HepG2 (cell line): ENCODE results near the gene UBXN2A. TPM values are rescaled to one million over a fixed set of nuclear protein-coding genes. Genes with fewer than 3 reads are reported as not detected.

ENCODE experiments used
- ATAC-seq: fragments of 200-7000 bp; cut with Tn5 transposase; 3 replicates; pipeline ENCODE4 v1.9.1; 2020; ENCODE audit warnings: mild to moderate bottlenecking, moderate library complexity
- BruUV-seq: library from RNA; stranded (reverse); fragments of 400-500 nt; replicated peaks from 2 replicates; lab custom pipeline; 2021; lab: Mats Ljungman, UMichigan
- CTCF ChIA-PET: fragments of 300-600 bp; formaldehyde crosslinking; extraction: SDS; loops from one replicate; lab custom pipeline; 2021; ENCODE audit warnings: low total read pairs, inconsistent platforms, low intra/inter-chr PET ratio; lab: Yijun Ruan, JAX
- POLR2A ChIA-PET: fragments of 350-600 bp; sonication (Branson Sonifier 250); formaldehyde crosslinking; loops from one replicate; lab custom pipeline; 2020; ENCODE audit warnings: antibody characterized with exemption, inconsistent platforms; lab: Yijun Ruan, JAX
- DNase-seq: peaks from one replicate; pipeline ENCODE4 v3.0.0-alpha.2; 2015; ENCODE audit warnings: low spot score
- FAIRE-seq: peaks from 3 replicates; lab custom pipeline; 2011; peaks lifted over from hg19 to GRCh38; lab: Jason Lieb, UNC
- H2AFZ ChIP-seq: one replicate; pipeline ENCODE4 v1.6.1; 2011; ENCODE audit warnings: low read length, inconsistent platforms
- H3K27ac ChIP-seq: fragments of 300-600 bp; 3 replicates; pipeline ENCODE4 v1.8.0; 2011; ENCODE audit warnings: mixed run types, mild to moderate bottlenecking, mixed read lengths, low read length, inconsistent platforms; ENCODE audit not compliant: insufficient read depth; ENCODE audit errors: extremely low read length
- H3K27me3 ChIP-seq, 2 experiments: fragments of 200-600 bp in 1 of 2; 2 replicates in 1 of 2; 3 replicates in 1 of 2; pipeline versions ENCODE4 v1.6.0 to v1.8.0; 2011; ENCODE audit warnings: low read length in 2 of 2, mild to moderate bottlenecking in 2 of 2, moderate library complexity in 2 of 2, inconsistent platforms in 1 of 2; ENCODE audit not compliant: insufficient read depth in 2 of 2, control insufficient read depth in 1 of 2
- H3K36me3 ChIP-seq, 2 experiments: fragments of 200-600 bp in 1 of 2; replicated peaks in 1 of 2; 2 replicates in 1 of 2; 3 replicates in 1 of 2; pipeline versions ENCODE4 v1.5.1 to v1.8.0; 2011; ENCODE audit warnings: low read length in 2 of 2, inconsistent platforms in 1 of 2; ENCODE audit not compliant: insufficient read depth in 2 of 2, control insufficient read depth in 1 of 2
- H3K4me1 ChIP-seq: 2 replicates; pipeline ENCODE4 v1.5.1; 2012; ENCODE audit warnings: low read length, inconsistent platforms; ENCODE audit not compliant: insufficient read depth
- H3K4me2 ChIP-seq: 2 replicates; pipeline ENCODE4 v1.6.0; 2011; ENCODE audit warnings: low read depth, low read length, inconsistent platforms
- H3K4me3 ChIP-seq, 3 experiments: fragments of 200-600 bp in 1 of 3; sonication (generic), shearing (Covaris generic) in 1 of 3; replicated peaks in 1 of 3; 2 replicates each; pipeline ENCODE4 v1.5.1; 2011 to 2016; ENCODE audit warnings: low read length in 3 of 3, inconsistent platforms in 2 of 3, low read depth in 2 of 3, mild to moderate bottlenecking in 2 of 3, control low read depth in 1 of 3, mixed read lengths in 1 of 3; ENCODE audit not compliant: insufficient read depth in 1 of 3
- H3K79me2 ChIP-seq: one replicate; pipeline ENCODE4 v1.6.1; 2011; ENCODE audit warnings: low read length, inconsistent platforms; ENCODE audit not compliant: insufficient read depth
- H3K9ac ChIP-seq: 2 replicates; pipeline ENCODE4 v1.6.0; 2011; ENCODE audit warnings: mild to moderate bottlenecking, low read depth, low read length, inconsistent platforms; ENCODE audit not compliant: insufficient read depth
- H3K9me3 ChIP-seq: 2 replicates; pipeline ENCODE4 v1.5.1; 2012; ENCODE audit warnings: mild to moderate bottlenecking, low read length
- H4K20me1 ChIP-seq: 2 replicates; pipeline ENCODE4 v1.6.0; 2011; ENCODE audit warnings: inconsistent platforms, mild to moderate bottlenecking, low read length, moderate library complexity; ENCODE audit not compliant: insufficient read depth
- FLYWCH1 ChIP-seq: sonication (generic); formaldehyde crosslinking; IDR thresholded peaks from 2 replicates; pipeline ENCODE4 v1.8.1; 2023; ENCODE audit warnings: mild to moderate bottlenecking, missing genetic modification reagents
- KDM2A ChIP-seq: sonication (generic); formaldehyde crosslinking; IDR thresholded peaks from 2 replicates; pipeline ENCODE4 v1.4.0; 2020; ENCODE audit warnings: low read depth, missing genetic modification reagents, borderline replicate concordance
- MED13 ChIP-seq: sonication (generic); formaldehyde crosslinking; IDR thresholded peaks from 2 replicates; pipeline ENCODE4 v1.5.0; 2020; ENCODE audit warnings: missing genetic modification reagents
- MED8 ChIP-seq: sonication (generic); formaldehyde crosslinking; IDR thresholded peaks from 2 replicates; pipeline ENCODE4 v1.8.1; 2023; ENCODE audit warnings: mild to moderate bottlenecking, missing genetic modification reagents; ENCODE audit not compliant: insufficient replicate concordance
- MIER2 ChIP-seq: IDR thresholded peaks from 2 replicates; pipeline ENCODE4 v1.6.1; 2016; ENCODE audit warnings: missing biosample characterization, missing genetic modification reagents
- TCF12 ChIP-seq, 2 experiments: fragments of 450-650 bp in 1 of 2; sonication (generic) in 1 of 2; formaldehyde crosslinking in 1 of 2; IDR thresholded peaks; 2 replicates each; pipeline versions ENCODE4 v1.6.1 to v1.8.0; 2017 to 2022; ENCODE audit warnings: antibody characterized with exemption in 1 of 2, mild to moderate bottlenecking in 1 of 2, missing genetic modification reagents in 1 of 2, moderate library complexity in 1 of 2
- ZNF260 ChIP-seq: sonication (generic); formaldehyde crosslinking; IDR thresholded peaks from 2 replicates; pipeline ENCODE4 v1.4.0; 2020; ENCODE audit warnings: missing genetic modification reagents, low read depth, mild to moderate bottlenecking, borderline replicate concordance
- ZNF441 ChIP-seq: sonication (generic); formaldehyde crosslinking; IDR thresholded peaks from 2 replicates; pipeline ENCODE4 v1.7.0; 2021; ENCODE audit warnings: missing genetic modification reagents, borderline replicate concordance
- ZNF451 ChIP-seq: sonication (generic); formaldehyde crosslinking; IDR thresholded peaks from 2 replicates; pipeline ENCODE4 v1.5.0; 2020; ENCODE audit warnings: mild to moderate bottlenecking, missing genetic modification reagents
- WGBS: methylation state at CpG from one replicate; pipeline ENCODE4 v1.1.6; 2017; ENCODE audit warnings: low lambda C conversion rate; 5-methylcytosine and 5-hydroxymethylcytosine counted together
- in situ Hi-C: cut with HindIII; loops from 2 replicates; pipeline ENCODE4 v1.10.0; 2017; ENCODE audit warnings: low pct_unique_long_range_greater_than_20kb; ENCODE audit not compliant: extremely low pct_ligation_motif_present
- intact Hi-C: fragments of 100-400 bp; cut with micrococcal nuclease; formaldehyde crosslinking; loops from one replicate; pipeline ENCODE4 v1.10.0; 2022; ENCODE audit not compliant: unreplicated experiment
- polyA plus RNA-seq, 8 experiments: library from polyadenylated mRNA; depleted of rRNA in 3 of 8; stranded (reverse) in 7 of 8; unstranded in 1 of 8; fragments of >200 nt; fragmentation: Illumina TruSeq in 4 of 8; extraction: Trizol in 4 of 8; gene quantifications; 2 replicates each; pipeline versions ENCODE4 v1.2.1 to v1.2.3, GENCODE V29; 2011 to 2016; ENCODE audit warnings: low read depth in 4 of 8, missing spikeins in 1 of 8, mixed read lengths in 1 of 8; ENCODE audit not compliant: insufficient read depth in 1 of 8
- total RNA-seq, 5 experiments: library from RNA; depleted of rRNA; stranded (reverse); fragments of >200 nt; fragmentation: Illumina TruSeq; extraction: Trizol; gene quantifications; 2 replicates each; pipeline ENCODE4 v1.2.3, GENCODE V29; 2016; ENCODE audit warnings: low read depth in 1 of 5
- TF ChIP-seq, protein P1 (sequence below): sonication (generic); formaldehyde crosslinking; IDR thresholded peaks from 2 replicates; pipeline ENCODE4 v1.4.0; 2020; ENCODE audit warnings: missing genetic modification reagents

UBXN2A gene
- total and polyA plus RNA-seq, 2 of the 13 experiments (the other 11 are each of a cell fraction or from before 2014, with no cell fraction given) = 8.3 to 20.9 TPM

DNA sequence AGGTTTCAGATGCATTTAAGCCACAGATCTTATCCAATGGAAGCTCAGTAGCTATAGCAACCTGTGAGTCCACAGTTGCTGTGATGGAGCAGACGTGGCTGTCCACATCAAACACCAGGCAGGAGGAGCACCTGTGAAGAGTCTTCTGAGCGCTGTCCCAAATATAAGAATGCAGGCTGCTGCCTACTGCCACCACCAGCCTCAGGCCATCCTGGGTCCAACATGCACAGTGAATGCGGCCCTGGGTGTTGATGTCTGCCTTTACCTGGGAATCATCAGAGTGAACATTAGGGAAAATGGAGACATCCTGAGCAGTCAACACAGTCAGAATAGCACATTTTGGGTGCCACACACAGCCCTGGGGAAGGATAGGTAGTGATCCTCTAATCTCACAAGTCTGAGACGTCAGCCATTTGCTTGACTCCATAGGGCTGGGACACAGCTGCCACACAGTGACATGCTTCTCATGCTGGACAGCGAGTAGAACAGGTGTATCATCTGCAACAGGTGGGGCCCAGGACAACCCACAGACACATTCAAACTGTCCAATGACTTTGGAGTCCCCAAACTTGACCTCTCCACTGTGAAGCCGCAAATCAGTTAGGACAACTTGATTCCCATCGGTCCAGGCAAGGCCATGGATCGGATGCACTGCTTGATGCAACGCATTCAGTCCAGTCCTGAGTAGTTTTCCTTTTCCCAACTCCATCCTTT, 98.7 kb downstream of the UBXN2A start:
- no TSS peak for BruUV-seq
- H3K4me2 ChIP-seq = no peak overlapping the region
- no peak overlapping the region for H3K9ac ChIP-seq
- peaks cover 14% of the 10 kb centered on the region for H3K79me2 ChIP-seq
- DNase-seq = no peak
- H3K4me1 ChIP-seq = no peaks in the 10 kb centered on the region; the same call in 1 of the 2 replicates
- H2AFZ ChIP-seq = no peak overlapping the region
- in situ Hi-C loops (no loop called here), intact Hi-C loops (no loop called here)
- H3K9me3 ChIP-seq = no peaks in the 10 kb centered on the region
- WGBS = 98% methylated on average over 9 of the region's 9 CpGs
- no peak for FAIRE-seq
- ChIA-PET CTCF (no interaction called here), POLR2A (interaction anchor here (0.9 kb wide), 1 partner anchor 30 kb away, joined by 3 read pairs; no protein-coding TSS in a partner anchor)
- H3K27me3 ChIP-seq = no peaks in the 10 kb centered on the region
- no peak; the same call in 2 of the 3 replicates for ATAC-seq
- H3K27ac ChIP-seq = no peak overlapping the region
- no peak overlapping the region for H3K4me3 ChIP-seq
- no peaks in the 10 kb centered on the region for H4K20me1 ChIP-seq
- TF ChIP-seq TCF12 (IDR thresholded peaks at IDR 0.05) (no peak), TCF12 (CRISPR knock-in tag; IDR thresholded peaks at IDR 0.05) (no peak), ZNF451 (CRISPR knock-in tag) (no peak), MED8 (CRISPR knock-in tag) (no peak), KDM2A (CRISPR knock-in tag) (no peak), FLYWCH1 (CRISPR knock-in tag) (no peak), MED13 (no peak), ZNF260 (CRISPR knock-in tag) (no peak), MIER2 (no peak), ZNF441 (CRISPR knock-in tag) (no peak)
- TF ChIP-seq, protein P1, sequence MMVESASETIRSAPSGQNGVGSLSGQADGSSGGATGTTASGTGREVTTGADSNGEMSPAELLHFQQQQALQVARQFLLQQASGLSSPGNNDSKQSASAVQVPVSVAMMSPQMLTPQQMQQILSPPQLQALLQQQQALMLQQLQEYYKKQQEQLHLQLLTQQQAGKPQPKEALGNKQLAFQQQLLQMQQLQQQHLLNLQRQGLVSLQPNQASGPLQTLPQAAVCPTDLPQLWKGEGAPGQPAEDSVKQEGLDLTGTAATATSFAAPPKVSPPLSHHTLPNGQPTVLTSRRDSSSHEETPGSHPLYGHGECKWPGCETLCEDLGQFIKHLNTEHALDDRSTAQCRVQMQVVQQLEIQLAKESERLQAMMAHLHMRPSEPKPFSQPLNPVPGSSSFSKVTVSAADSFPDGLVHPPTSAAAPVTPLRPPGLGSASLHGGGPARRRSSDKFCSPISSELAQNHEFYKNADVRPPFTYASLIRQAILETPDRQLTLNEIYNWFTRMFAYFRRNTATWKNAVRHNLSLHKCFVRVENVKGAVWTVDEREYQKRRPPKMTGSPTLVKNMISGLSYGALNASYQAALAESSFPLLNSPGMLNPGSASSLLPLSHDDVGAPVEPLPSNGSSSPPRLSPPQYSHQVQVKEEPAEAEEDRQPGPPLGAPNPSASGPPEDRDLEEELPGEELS (CRISPR knock-in tag) = no peak
- peaks cover 13 to 33% of the 10 kb centered on the region in 2 experiments for H3K36me3 ChIP-seq
